Limb (tissue), 2 donors: ENCODE data around the gene TAC4.

Experiments
- DNase-seq, 2 donors: peaks; one replicate each; pipeline ENCODE4 v3.0.0-alpha.2; 2016; ENCODE audit errors: extremely low spot score in 2 of 2

The TAC4 gene

DNA sequence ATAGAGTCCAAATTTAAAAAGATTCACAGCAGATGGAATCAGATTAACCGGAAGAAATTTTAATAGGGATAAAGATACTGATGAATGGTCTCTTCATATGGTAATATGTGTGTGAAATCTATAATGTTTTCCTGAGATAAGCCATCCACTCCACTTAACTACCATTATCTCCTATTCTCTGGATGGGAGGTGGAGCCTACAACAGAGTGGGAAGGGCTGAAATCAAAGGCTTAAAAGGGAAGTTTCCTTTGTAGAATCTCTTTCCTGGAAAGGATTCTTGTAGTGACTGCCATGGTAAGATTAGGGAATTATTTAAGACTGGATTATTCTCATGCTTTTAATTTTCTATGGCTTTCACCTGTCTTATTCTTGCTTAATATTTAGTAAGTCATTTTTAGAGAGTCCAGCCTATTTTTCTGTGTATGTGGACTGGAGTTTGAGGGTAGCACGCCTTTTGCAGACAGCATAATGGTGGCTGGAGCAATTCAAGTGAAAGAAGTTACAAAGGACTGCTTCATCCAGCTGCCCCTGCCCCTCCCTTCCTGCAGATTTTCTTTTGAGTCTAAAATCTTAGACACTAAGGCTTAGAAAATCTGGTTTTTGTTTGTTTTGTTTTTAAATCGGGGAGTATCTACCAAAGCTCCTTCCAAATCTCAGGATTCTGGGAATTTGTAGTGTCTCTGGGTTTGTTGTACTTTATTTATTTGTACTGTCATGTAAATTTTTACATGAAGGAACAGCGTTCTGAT, 32.9 kb downstream of the TAC4 start:
- no peak for DNase-seq

DNA sequence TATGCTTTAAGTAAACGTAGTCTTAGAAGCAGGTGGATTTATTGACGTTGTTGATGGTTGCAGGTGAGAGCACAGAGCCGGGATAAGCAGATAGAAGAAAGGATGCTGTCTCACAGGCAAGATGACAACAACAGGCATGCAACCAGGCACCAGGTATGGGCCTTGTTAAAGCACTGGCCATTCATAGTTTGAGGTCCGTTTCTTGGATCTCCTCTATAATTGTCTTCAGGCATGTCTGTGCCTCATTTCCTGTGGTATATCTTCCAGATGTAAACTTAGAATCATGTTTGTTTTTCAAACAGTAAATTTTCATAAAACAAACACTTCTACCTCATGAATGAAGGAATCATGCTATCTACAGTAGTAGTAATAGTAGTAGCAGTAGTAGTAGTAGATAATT, 38.8 kb downstream of the TAC4 start:
- no peak for DNase-seq

DNA sequence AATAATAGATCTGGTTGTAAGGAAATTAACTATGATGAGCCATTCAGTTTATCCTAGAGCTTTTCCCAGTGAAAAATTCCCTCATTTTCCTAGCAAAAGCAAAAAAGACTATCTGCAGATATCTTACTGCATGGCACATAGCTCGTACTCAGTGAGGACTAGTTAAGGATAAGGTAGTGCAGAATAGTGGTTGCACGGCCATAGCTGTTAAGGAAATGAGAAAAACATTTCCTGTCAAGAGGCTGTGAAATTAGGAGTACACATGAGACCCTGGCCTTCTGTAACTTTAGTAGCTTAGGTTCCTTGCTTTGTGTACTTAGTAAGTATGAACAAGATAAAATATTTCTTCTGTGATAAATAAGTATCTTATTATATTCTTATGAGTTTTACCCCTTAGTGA, 49.1 kb downstream of the TAC4 start:
- no peak for DNase-seq

DNA sequence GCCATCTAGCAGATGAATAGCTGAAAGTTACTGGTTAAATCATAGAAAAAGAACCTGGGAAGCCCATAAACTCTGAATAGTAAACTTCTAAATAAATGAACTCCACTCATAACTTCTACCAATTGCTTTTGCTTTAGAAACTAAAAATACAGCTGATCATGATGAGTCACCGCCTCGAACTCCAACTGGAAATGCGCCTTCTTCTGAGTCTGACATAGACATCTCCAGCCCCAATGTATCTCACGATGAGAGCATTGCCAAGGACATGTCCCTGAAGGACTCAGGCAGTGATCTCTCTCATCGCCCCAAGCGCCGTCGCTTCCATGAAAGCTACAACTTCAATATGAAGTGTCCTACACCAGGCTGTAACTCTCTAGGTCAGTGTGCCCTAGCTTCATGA, 49.7 kb downstream of the TAC4 start:
- DNase-seq: no peak

DNA sequence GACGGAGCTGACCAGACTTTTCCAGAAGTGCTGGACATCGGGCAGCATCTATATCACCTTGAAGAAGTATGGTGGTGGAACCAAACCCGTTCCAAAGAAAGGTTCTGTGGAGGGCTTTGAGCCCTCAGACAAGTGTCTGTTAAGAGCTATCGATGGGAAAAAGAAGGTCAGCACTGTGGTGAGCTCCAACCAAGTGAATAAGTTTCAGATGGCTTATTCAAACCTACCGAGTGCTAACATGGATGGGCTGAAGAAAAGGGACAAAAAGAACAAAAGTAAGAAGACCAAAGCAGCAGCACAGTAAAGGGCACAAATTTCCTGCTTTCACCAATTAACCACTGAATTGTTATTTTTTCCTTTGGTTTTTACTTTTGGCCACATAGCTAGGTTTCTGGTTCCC, 52.5 kb downstream of the TAC4 start:
- DNase-seq: no peak

DNA sequence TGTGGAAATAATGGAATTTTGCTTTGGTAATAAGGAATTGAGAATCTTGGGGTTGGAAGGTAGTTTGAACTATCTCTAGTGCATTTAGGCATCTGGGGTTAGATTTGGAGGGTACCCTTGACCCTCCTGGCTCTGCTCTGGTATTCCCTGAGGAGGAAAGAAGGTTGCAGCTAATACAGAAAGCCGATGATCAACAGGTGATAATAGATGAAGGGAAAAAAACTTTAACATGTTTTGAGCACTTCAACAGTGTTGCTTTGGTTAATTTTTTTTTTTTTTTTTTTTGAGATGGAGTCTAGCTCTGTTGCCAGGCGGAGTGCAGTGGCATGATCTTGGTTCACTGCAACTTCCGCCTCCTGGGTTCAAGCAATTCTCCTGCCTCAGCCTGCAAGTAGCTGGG, 54.6 kb downstream of the TAC4 start:
- no peak for DNase-seq

DNA sequence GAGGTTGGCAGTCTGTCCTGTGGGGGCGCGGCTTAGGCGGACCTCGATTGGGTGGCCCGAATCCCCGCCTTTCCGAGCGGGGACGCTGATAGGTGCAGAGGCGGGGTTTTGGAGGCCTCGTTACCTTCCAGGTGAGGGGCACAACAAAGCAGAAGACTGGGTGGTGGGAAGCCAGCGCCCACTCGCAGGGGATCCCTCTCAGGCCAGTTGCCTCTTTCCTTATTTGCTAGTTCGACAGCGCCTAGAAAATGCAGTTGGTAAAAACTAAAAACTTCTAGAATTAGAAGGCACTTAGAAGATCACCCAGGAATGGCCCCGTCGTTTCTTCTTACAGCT, 58.7 kb downstream of the TAC4 start:
- DNase-seq: no peak

DNA sequence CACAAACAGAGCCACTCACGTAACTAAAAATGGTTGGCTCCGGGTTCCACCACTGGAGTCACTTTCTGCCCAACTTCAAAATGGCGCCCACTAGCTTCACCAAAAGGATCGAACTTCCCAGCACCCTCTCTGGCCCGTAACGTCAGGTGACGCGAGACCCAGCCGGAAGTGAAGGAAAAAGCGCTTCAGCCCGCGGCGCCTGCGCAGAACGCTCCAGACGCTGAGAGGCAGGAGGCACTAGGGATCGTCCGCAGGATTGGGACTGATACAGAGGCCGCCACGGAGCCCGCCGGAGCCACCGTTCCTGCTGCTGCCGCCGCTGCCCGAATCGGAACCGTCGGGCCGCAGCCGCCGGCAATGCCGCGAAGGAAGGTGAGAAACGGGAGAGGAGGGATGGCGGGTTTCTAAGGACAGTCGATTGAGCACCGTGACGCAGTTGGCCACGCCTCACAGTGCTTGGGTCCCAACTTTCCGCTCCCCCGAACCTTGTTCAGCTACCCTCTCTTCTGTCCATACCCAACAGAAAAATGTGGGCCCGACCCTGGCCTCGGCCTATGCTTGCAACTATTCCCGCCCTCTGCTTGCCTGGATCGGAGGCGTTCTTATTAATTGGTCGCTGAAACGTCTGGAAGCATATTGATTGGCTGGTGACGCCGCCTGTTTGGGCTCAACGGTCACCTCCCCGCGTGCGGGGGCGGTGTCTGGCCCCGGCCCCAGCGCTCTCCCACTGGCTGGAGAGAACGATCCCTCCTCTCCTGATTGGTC, 59.2 kb downstream of the TAC4 start, which contains the start of gene KAT7:
Gene KAT7, plus strand, starts transcription at position 204 of the 765 bp plus-strand sequence. Its CDS starts 154 bp downstream, at position 358.
- peak; percentile 99 to 100 for DNase-seq
